Astrocyte (in vitro differentiated cells and primary cell): ENCODE results near the gene HLCS. TPM values are rescaled to one million over a fixed set of nuclear protein-coding genes. Genes with fewer than 3 reads are reported as not detected.

Source experiments
- DNase-seq: peaks from one replicate; pipeline ENCODE4 v3.0.0-alpha.2; 2010; ENCODE audit warnings: low read depth
- FAIRE-seq: peaks from 2 replicates; lab custom pipeline; 2011; peaks lifted over from hg19 to GRCh38; lab: Jason Lieb, UNC
- H2AFZ ChIP-seq: 2 replicates; pipeline ENCODE4 v1.6.0; 2012; ENCODE audit warnings: low read depth, low read length, inconsistent platforms
- H3K27ac ChIP-seq: 2 replicates; pipeline ENCODE4 v1.5.1; 2011; ENCODE audit warnings: low read depth, low read length, inconsistent platforms
- H3K27me3 ChIP-seq: 2 replicates; pipeline ENCODE4 v1.6.0; 2011; ENCODE audit warnings: low read length, inconsistent platforms; ENCODE audit not compliant: insufficient read depth
- H3K36me3 ChIP-seq: 2 replicates; pipeline ENCODE4 v1.5.1; 2011; ENCODE audit warnings: low read length, inconsistent platforms; ENCODE audit not compliant: insufficient read depth
- H3K4me1 ChIP-seq: 2 replicates; pipeline ENCODE4 v1.5.1; 2011; ENCODE audit warnings: low read length, inconsistent platforms; ENCODE audit not compliant: insufficient read depth
- H3K4me2 ChIP-seq: 2 replicates; pipeline ENCODE4 v1.6.0; 2012; ENCODE audit warnings: low read length, inconsistent platforms
- H3K4me3 ChIP-seq: 2 replicates; pipeline ENCODE4 v1.5.1; 2011; ENCODE audit warnings: low read depth, mild to moderate bottlenecking, low read length, inconsistent platforms; ENCODE audit not compliant: insufficient read depth
- H3K79me2 ChIP-seq: 2 replicates; pipeline ENCODE4 v1.6.0; 2012; ENCODE audit warnings: mild to moderate bottlenecking, low read length, inconsistent platforms; ENCODE audit not compliant: insufficient read depth
- H3K9ac ChIP-seq: 2 replicates; pipeline ENCODE4 v1.6.0; 2012; ENCODE audit warnings: mild to moderate bottlenecking, low read length, inconsistent platforms
- H3K9me3 ChIP-seq: 2 replicates; pipeline ENCODE4 v1.5.1; 2012; ENCODE audit warnings: low read depth, mild to moderate bottlenecking, low read length, inconsistent platforms; ENCODE audit not compliant: insufficient read depth
- H4K20me1 ChIP-seq: 2 replicates; pipeline ENCODE4 v1.6.0; 2012; ENCODE audit warnings: low read length, inconsistent platforms; ENCODE audit not compliant: insufficient read depth
- H3K27ac Mint-ChIP-seq: one replicate; pipeline ENCODE4 v1.8.0; 2021; ENCODE audit warnings: mild to moderate bottlenecking, mixed read lengths; ENCODE audit not compliant: unreplicated experiment
- H3K27me3 Mint-ChIP-seq: one replicate; pipeline ENCODE4 v1.8.0; 2021; ENCODE audit warnings: low read depth, mixed read lengths; ENCODE audit not compliant: unreplicated experiment
- H3K36me3 Mint-ChIP-seq: one replicate; pipeline ENCODE4 v1.8.0; 2021; ENCODE audit warnings: low read depth, mixed read lengths; ENCODE audit not compliant: unreplicated experiment
- H3K4me1 Mint-ChIP-seq: one replicate; pipeline ENCODE4 v1.8.0; 2021; ENCODE audit warnings: low read depth, mixed read lengths; ENCODE audit not compliant: unreplicated experiment
- H3K4me3 Mint-ChIP-seq: one replicate; pipeline ENCODE4 v1.8.0; 2021; ENCODE audit warnings: mild to moderate bottlenecking, moderate library complexity, mixed read lengths; ENCODE audit not compliant: unreplicated experiment
- H3K9me3 Mint-ChIP-seq: one replicate; pipeline ENCODE4 v1.8.0; 2021; ENCODE audit warnings: mild to moderate bottlenecking, mixed read lengths; ENCODE audit not compliant: unreplicated experiment
- CTCF ChIP-seq: IDR thresholded peaks from 2 replicates; pipeline ENCODE4 v1.5.1; 2011; ENCODE audit warnings: low read depth, mild to moderate bottlenecking, inconsistent platforms, low read length, moderate library complexity; ENCODE audit not compliant: insufficient read depth
- EZH2 ChIP-seq: IDR thresholded peaks from 2 replicates; pipeline ENCODE4 v1.6.1; 2012; ENCODE audit warnings: mild to moderate bottlenecking, low read length, inconsistent platforms; ENCODE audit not compliant: insufficient read depth
- total RNA-seq: library from RNA; stranded (reverse); gene quantifications from 2 replicates; pipeline ENCODE4 v1.2.1, GENCODE V29; 2021

The HLCS gene
- total RNA-seq, 1 donor from 2014 or later = 20.9 TPM

DNA sequence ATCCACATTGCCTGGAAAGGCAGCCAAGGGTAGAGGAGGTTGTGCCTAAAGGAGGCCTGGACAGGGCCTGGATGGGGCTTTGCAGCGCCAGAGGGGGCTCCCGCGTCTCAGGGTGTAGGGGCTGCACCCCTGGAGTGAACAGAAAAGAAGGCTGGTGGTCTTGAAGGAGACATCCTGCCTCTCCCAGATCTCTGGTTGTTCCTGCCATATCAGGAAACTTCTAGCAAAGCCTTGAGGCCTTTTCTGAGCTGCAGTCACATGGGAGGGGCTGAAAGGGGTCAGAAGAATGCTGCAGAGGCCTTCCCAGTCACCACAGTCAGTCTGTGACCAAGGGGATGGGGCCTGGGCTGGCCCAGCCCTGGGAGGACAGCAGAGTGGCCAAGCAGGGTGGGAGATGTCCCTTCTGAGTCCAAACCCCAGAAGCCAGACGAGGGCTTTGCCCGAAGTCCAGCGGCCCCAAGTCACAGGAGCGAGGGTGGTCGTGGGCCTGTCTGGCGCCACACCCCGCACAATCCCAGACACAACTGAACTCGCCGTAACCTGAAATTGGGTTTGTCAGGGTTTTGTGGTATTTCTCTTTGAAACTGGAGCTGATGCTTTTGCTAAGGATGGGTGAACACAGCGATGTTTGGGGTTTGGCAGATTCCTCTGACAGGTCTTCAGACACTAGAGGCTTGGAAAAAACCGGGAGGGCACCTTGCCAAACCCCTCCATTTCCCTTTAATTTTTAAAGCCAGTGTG lies 237.9 kb downstream of the HLCS start:
- H3K27me3 Mint-ChIP-seq = peaks cover 37% of the 10 kb centered on the region
- no peak for TF ChIP-seq EZH2
- TF ChIP-seq CTCF = no peak
- Histone ChIP-seq H3K4me1 (no peaks in the 10 kb centered on the region), H3K4me3 (no peak overlapping the region), H3K4me2 (no peak overlapping the region), H3K27me3 (peaks cover 23% of the 10 kb centered on the region), H3K9me3 (no peaks in the 10 kb centered on the region), H3K27ac (no peak overlapping the region), H4K20me1 (no peaks in the 10 kb centered on the region), H2AFZ (no peak overlapping the region), H3K36me3 (no peaks in the 10 kb centered on the region), H3K9ac (no peak overlapping the region), H3K79me2 (no peaks in the 10 kb centered on the region)
- no peak for DNase-seq
- peaks cover 13% of the 10 kb centered on the region for H3K36me3 Mint-ChIP-seq
- no peaks in the 10 kb centered on the region for H3K4me1 Mint-ChIP-seq
- H3K4me3 Mint-ChIP-seq = no peak overlapping the region
- H3K27ac Mint-ChIP-seq = no peak overlapping the region
- FAIRE-seq = no peak
- peaks cover 2% of the 10 kb centered on the region for H3K9me3 Mint-ChIP-seq

GRCh38 chr21:36727866-36728265 lies 238.6 kb downstream of the HLCS start:
- Histone ChIP-seq H4K20me1 (no peaks in the 10 kb centered on the region), H3K4me1 (no peaks in the 10 kb centered on the region), H3K9me3 (no peaks in the 10 kb centered on the region), H3K4me3 (no peak overlapping the region), H3K36me3 (no peaks in the 10 kb centered on the region), H3K27me3 (peaks cover 24% of the 10 kb centered on the region), H3K9ac (no peak overlapping the region), H3K4me2 (no peak overlapping the region), H3K27ac (no peak overlapping the region), H3K79me2 (no peaks in the 10 kb centered on the region), H2AFZ (no peak overlapping the region)
- peaks cover 15% of the 10 kb centered on the region for H3K36me3 Mint-ChIP-seq
- peaks cover 39% of the 10 kb centered on the region for H3K27me3 Mint-ChIP-seq
- H3K27ac Mint-ChIP-seq = no peak overlapping the region
- peaks cover 2% of the 10 kb centered on the region for H3K9me3 Mint-ChIP-seq
- FAIRE-seq = no peak
- DNase-seq = no peak
- TF ChIP-seq CTCF (no peak), EZH2 (no peak)
- H3K4me1 Mint-ChIP-seq = no peaks in the 10 kb centered on the region
- H3K4me3 Mint-ChIP-seq = no peak overlapping the region

- Histone ChIP-seq H3K79me2 (no peaks in the 10 kb centered on the region), H3K27me3 (peaks cover 17% of the 10 kb centered on the region), H4K20me1 (no peaks in the 10 kb centered on the region), H2AFZ (no peak overlapping the region), H3K4me1 (no peaks in the 10 kb centered on the region), H3K4me2 (no peak overlapping the region), H3K9ac (no peak overlapping the region), H3K27ac (no peak overlapping the region), H3K9me3 (no peaks in the 10 kb centered on the region), H3K36me3 (no peaks in the 10 kb centered on the region), H3K4me3 (no peak overlapping the region)
- Mint-ChIP-seq H3K4me1 (no peaks in the 10 kb centered on the region), H3K4me3 (no peak overlapping the region), H3K27ac (no peak overlapping the region), H3K27me3 (peaks cover 25% of the 10 kb centered on the region), H3K36me3 (peaks cover 17% of the 10 kb centered on the region), H3K9me3 (no peaks in the 10 kb centered on the region)
- FAIRE-seq (no peak), DNase-seq (no peak)
- no peak for TF ChIP-seq EZH2
- no peak for TF ChIP-seq CTCF
These were observed 240.6 kb downstream of the HLCS start for GRCh38 chr21:36725793-36726386.
